HepG2 (cell line): ENCODE results near the gene CPNE2. TPM values are rescaled to one million over a fixed set of nuclear protein-coding genes. Genes with fewer than 3 reads are reported as not detected.
A peak's percentile ranks its signal among the peaks of the same experiment; 100 is the strongest.

Experiments used
- FOSL2 ChIP-seq: sonication (generic); formaldehyde crosslinking; IDR thresholded peaks from 2 replicates; pipeline ENCODE4 v1.4.0; 2020; ENCODE audit warnings: missing genetic modification reagents
- HNF4A ChIP-seq: sonication (generic); formaldehyde crosslinking; IDR thresholded peaks from 2 replicates; pipeline ENCODE4 v1.4.0; 2020; ENCODE audit warnings: missing genetic modification reagents
- REPIN1 ChIP-seq: sonication (generic); formaldehyde crosslinking; IDR thresholded peaks from 2 replicates; pipeline ENCODE4 v1.8.0; 2022; ENCODE audit warnings: missing genetic modification reagents, low read depth, mild to moderate bottlenecking, borderline replicate concordance
- SATB2 ChIP-seq: sonication (generic); formaldehyde crosslinking; IDR thresholded peaks from 2 replicates; pipeline ENCODE4 v1.5.0; 2020; ENCODE audit warnings: missing genetic modification reagents
- SP5 ChIP-seq: IDR thresholded peaks from 2 replicates; pipeline ENCODE4 v1.6.1; 2016; ENCODE audit warnings: low read depth, borderline replicate concordance
- SPEN ChIP-seq: sonication (generic); formaldehyde crosslinking; IDR thresholded peaks from 2 replicates; pipeline ENCODE4 v1.5.1; 2020; ENCODE audit warnings: low read depth, mild to moderate bottlenecking, missing genetic modification reagents
- STAT5B ChIP-seq: sonication (generic); formaldehyde crosslinking; IDR thresholded peaks from 2 replicates; pipeline ENCODE4 v1.4.0; 2020; ENCODE audit warnings: missing genetic modification reagents
- U2AF1 ChIP-seq: fragments of 200-400 bp; formaldehyde crosslinking; optimal IDR thresholded peaks from 2 replicates; pipeline ENCODE3; 2017; ENCODE audit warnings: mild to moderate bottlenecking, low read depth, low read length
- YY1 ChIP-seq: IDR thresholded peaks from 2 replicates; pipeline ENCODE4 v1.6.1; 2011; ENCODE audit warnings: low read length, low read depth, moderate library complexity, mild to moderate bottlenecking; ENCODE audit not compliant: insufficient read depth, insufficient replicate concordance
- ZBTB7B ChIP-seq: sonication (generic); formaldehyde crosslinking; IDR thresholded peaks from 2 replicates; pipeline ENCODE4 v1.4.0; 2020; ENCODE audit warnings: missing genetic modification reagents
- ZMAT3 ChIP-seq: sonication (generic); formaldehyde crosslinking; conservative IDR thresholded peaks from 2 replicates; pipeline ENCODE4 v1.7.0; 2021; ENCODE audit warnings: missing genetic modification reagents
- ZNF724P ChIP-seq: sonication (generic); formaldehyde crosslinking; IDR thresholded peaks from 2 replicates; pipeline ENCODE4 v1.8.0; 2022; ENCODE audit warnings: missing genetic modification reagents, borderline replicate concordance
- polyA plus RNA-seq, 8 experiments: library from polyadenylated mRNA; depleted of rRNA in 3 of 8; stranded (reverse) in 7 of 8; unstranded in 1 of 8; fragments of >200 nt; fragmentation: Illumina TruSeq in 4 of 8; extraction: Trizol in 4 of 8; gene quantifications; 2 replicates each; pipeline versions ENCODE4 v1.2.1 to v1.2.3, GENCODE V29; 2011 to 2016; ENCODE audit warnings: low read depth in 4 of 8, missing spikeins in 1 of 8, mixed read lengths in 1 of 8; ENCODE audit not compliant: insufficient read depth in 1 of 8
- total RNA-seq, 5 experiments: library from RNA; depleted of rRNA; stranded (reverse); fragments of >200 nt; fragmentation: Illumina TruSeq; extraction: Trizol; gene quantifications; 2 replicates each; pipeline ENCODE4 v1.2.3, GENCODE V29; 2016; ENCODE audit warnings: low read depth in 1 of 5
- TF ChIP-seq, protein P1 (sequence below): sonication (generic); formaldehyde crosslinking; IDR thresholded peaks from 2 replicates; pipeline ENCODE4 v1.5.0; 2020; ENCODE audit warnings: mild to moderate bottlenecking, missing genetic modification reagents, borderline replicate concordance
- TF ChIP-seq, protein P2 (sequence below): sonication (generic); formaldehyde crosslinking; IDR thresholded peaks from 2 replicates; pipeline ENCODE4 v1.4.0; 2020; ENCODE audit warnings: missing genetic modification reagents
- TF ChIP-seq, protein P3 (sequence below): sonication (generic); formaldehyde crosslinking; IDR thresholded peaks from 2 replicates; pipeline ENCODE4 v1.4.0; 2020; ENCODE audit warnings: missing genetic modification reagents
- TF ChIP-seq, protein P4 (sequence below): sonication (generic); formaldehyde crosslinking; conservative IDR thresholded peaks from 2 replicates; pipeline ENCODE4 v1.4.0; 2020; ENCODE audit warnings: missing genetic modification reagents
- TF ChIP-seq, protein P5 (sequence below): IDR thresholded peaks from 2 replicates; pipeline ENCODE4 v1.6.1; 2016; ENCODE audit warnings: control low read depth
- TF ChIP-seq, protein P6 (sequence below): sonication (generic); formaldehyde crosslinking; IDR thresholded peaks from 2 replicates; pipeline ENCODE4 v1.4.0; 2020; ENCODE audit warnings: mild to moderate bottlenecking, missing genetic modification reagents

CPNE2 gene
- total and polyA plus RNA-seq, 2 of the 13 experiments (the other 11 are each of a cell fraction or from before 2014, with no cell fraction given), result 10.6 to 23.3 TPM

DNA sequence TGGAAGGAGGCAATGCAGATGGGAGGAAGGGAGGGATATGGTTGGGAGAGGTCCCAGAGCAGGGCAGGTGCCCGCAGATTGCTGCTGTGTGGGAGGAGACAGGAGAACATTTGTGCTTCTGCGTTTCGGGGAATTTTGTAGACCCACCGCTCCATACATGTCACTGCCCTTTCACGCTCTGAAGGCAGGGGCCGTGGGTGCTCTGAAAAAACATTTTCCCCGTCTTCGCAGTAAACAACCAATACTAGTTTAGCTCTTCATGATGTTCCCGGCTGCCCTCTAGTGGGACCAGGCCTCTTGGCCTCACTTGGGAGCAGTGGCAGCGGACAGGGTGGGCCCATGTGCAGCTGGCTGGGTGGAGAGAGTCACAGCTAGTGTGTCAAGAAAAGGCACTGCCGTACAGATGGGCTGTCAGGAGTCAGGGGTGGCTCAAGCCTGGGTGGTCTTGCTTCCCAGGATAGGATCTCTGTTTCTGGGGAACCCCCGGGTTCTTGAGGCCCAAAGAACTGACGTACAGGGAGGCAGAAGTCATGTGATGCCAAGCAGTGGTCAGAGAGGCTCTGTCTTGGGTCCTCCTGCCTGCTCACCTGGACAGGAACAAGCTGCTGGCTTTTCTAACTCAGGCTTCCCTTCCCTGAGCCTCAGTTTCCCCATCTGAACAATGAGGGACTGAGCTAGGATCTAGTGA lies 46.5 kb upstream of the CPNE2 start (continued):
- TF ChIP-seq ZMAT3 (no peak), U2AF1 (peak; percentile 43), REPIN1 (CRISPR knock-in tag) (no peak; the same call in 1 of the 2 replicates), HNF4A (0 out of 2 replicates have a peak, but pooled peaks have one; percentile 22), SATB2 (no peak), SP5 (CRISPR knock-in tag) (no peak), SPEN (CRISPR knock-in tag) (no peak), FOSL2 (CRISPR knock-in tag) (no peak), ZBTB7B (peak; percentile 66; the same call in 1 of the 2 replicates), ZNF724P (CRISPR knock-in tag) (no peak), YY1 (peak; percentile 34), STAT5B (CRISPR knock-in tag) (no peak)
- TF ChIP-seq, protein P1, sequence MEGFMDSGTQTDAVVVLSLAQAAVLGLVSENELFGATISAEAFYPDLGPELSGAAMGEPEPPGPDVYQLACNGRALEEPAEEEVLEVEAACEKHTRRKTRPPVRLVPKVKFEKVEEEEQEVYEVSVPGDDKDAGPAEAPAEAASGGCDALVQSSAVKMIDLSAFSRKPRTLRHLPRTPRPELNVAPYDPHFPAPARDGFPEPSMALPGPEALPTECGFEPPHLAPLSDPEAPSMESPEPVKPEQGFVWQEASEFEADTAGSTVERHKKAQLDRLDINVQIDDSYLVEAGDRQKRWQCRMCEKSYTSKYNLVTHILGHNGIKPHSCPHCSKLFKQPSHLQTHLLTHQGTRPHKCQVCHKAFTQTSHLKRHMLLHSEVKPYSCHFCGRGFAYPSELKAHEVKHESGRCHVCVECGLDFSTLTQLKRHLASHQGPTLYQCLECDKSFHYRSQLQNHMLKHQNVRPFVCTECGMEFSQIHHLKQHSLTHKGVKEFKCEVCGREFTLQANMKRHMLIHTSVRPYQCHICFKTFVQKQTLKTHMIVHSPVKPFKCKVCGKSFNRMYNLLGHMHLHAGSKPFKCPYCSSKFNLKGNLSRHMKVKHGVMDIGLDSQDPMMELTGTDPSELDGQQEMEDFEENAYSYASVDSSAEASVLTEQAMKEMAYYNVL (CRISPR knock-in tag), result peak; percentile 24; the same call in 1 of the 2 replicates
- TF ChIP-seq, protein P2, sequence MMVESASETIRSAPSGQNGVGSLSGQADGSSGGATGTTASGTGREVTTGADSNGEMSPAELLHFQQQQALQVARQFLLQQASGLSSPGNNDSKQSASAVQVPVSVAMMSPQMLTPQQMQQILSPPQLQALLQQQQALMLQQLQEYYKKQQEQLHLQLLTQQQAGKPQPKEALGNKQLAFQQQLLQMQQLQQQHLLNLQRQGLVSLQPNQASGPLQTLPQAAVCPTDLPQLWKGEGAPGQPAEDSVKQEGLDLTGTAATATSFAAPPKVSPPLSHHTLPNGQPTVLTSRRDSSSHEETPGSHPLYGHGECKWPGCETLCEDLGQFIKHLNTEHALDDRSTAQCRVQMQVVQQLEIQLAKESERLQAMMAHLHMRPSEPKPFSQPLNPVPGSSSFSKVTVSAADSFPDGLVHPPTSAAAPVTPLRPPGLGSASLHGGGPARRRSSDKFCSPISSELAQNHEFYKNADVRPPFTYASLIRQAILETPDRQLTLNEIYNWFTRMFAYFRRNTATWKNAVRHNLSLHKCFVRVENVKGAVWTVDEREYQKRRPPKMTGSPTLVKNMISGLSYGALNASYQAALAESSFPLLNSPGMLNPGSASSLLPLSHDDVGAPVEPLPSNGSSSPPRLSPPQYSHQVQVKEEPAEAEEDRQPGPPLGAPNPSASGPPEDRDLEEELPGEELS (CRISPR knock-in tag), result peak; percentile 75
- TF ChIP-seq, protein P3, sequence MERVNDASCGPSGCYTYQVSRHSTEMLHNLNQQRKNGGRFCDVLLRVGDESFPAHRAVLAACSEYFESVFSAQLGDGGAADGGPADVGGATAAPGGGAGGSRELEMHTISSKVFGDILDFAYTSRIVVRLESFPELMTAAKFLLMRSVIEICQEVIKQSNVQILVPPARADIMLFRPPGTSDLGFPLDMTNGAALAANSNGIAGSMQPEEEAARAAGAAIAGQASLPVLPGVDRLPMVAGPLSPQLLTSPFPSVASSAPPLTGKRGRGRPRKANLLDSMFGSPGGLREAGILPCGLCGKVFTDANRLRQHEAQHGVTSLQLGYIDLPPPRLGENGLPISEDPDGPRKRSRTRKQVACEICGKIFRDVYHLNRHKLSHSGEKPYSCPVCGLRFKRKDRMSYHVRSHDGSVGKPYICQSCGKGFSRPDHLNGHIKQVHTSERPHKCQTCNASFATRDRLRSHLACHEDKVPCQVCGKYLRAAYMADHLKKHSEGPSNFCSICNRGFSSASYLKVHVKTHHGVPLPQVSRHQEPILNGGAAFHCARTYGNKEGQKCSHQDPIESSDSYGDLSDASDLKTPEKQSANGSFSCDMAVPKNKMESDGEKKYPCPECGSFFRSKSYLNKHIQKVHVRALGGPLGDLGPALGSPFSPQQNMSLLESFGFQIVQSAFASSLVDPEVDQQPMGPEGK (CRISPR knock-in tag), result peak; percentile 58; the same call in 1 of the 2 replicates
- TF ChIP-seq, protein P4, sequence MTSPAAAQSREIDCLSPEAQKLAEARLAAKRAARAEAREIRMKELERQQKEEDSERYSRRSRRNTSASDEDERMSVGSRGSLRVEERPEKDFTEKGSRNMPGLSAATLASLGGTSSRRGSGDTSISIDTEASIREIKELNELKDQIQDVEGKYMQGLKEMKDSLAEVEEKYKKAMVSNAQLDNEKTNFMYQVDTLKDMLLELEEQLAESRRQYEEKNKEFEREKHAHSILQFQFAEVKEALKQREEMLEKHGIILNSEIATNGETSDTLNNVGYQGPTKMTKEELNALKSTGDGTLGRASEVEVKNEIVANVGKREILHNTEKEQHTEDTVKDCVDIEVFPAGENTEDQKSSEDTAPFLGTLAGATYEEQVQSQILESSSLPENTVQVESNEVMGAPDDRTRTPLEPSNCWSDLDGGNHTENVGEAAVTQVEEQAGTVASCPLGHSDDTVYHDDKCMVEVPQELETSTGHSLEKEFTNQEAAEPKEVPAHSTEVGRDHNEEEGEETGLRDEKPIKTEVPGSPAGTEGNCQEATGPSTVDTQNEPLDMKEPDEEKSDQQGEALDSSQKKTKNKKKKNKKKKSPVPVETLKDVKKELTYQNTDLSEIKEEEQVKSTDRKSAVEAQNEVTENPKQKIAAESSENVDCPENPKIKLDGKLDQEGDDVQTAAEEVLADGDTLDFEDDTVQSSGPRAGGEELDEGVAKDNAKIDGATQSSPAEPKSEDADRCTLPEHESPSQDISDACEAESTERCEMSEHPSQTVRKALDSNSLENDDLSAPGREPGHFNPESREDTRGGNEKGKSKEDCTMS (CRISPR knock-in tag), result no peak
- TF ChIP-seq, protein P5, sequence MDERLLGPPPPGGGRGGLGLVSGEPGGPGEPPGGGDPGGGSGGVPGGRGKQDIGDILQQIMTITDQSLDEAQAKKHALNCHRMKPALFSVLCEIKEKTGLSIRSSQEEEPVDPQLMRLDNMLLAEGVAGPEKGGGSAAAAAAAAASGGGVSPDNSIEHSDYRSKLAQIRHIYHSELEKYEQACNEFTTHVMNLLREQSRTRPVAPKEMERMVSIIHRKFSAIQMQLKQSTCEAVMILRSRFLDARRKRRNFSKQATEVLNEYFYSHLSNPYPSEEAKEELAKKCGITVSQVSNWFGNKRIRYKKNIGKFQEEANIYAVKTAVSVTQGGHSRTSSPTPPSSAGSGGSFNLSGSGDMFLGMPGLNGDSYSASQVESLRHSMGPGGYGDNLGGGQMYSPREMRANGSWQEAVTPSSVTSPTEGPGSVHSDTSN (CRISPR knock-in tag), result no peak
- TF ChIP-seq, protein P6, sequence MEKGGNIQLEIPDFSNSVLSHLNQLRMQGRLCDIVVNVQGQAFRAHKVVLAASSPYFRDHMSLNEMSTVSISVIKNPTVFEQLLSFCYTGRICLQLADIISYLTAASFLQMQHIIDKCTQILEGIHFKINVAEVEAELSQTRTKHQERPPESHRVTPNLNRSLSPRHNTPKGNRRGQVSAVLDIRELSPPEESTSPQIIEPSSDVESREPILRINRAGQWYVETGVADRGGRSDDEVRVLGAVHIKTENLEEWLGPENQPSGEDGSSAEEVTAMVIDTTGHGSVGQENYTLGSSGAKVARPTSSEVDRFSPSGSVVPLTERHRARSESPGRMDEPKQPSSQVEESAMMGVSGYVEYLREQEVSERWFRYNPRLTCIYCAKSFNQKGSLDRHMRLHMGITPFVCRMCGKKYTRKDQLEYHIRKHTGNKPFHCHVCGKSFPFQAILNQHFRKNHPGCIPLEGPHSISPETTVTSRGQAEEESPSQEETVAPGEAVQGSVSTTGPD (CRISPR knock-in tag), result no peak
